Neutrophil (primary cell): ENCODE data around the gene FAM199X.

Source experiments
- H3K27ac ChIP-seq: fragments of 200-600 bp; sonication (generic); 2 replicates; pipeline ENCODE4 v1.5.1; 2016; ENCODE audit warnings: mild to moderate bottlenecking, moderate library complexity
- H3K27me3 ChIP-seq: fragments of 200-600 bp; sonication (generic); 2 replicates; pipeline ENCODE4 v1.6.0; 2016; ENCODE audit warnings: mild to moderate bottlenecking
- H3K36me3 ChIP-seq: fragments of 200-600 bp; sonication (generic); 2 replicates; pipeline ENCODE4 v1.5.1; 2017
- H3K4me1 ChIP-seq, 2 experiments: fragments of 200-600 bp in 1 of 2; sonication (generic) in 1 of 2; 1 replicate in 1 of 2; 2 replicates in 1 of 2; pipeline versions ENCODE4 v1.5.1 to v1.6.1; 2013 to 2016; ENCODE audit warnings: low read depth in 1 of 2, low read length in 1 of 2, mild to moderate bottlenecking in 1 of 2, moderate library complexity in 1 of 2; ENCODE audit not compliant: control insufficient read depth in 1 of 2, insufficient read depth in 1 of 2
- H3K4me3 ChIP-seq, 2 experiments: fragments of 200-600 bp in 1 of 2; sonication (generic) in 1 of 2; 1 replicate in 1 of 2; 2 replicates in 1 of 2; pipeline ENCODE4 v1.5.1; 2013 to 2016; ENCODE audit warnings: low read depth in 1 of 2, low read length in 1 of 2, mild to moderate bottlenecking in 1 of 2, moderate library complexity in 1 of 2
- H3K9me3 ChIP-seq: fragments of 200-600 bp; sonication (generic); 2 replicates; pipeline ENCODE4 v1.5.1; 2016
- TF ChIP-seq, protein P1 (sequence below): fragments of 200-600 bp; sonication (generic); IDR thresholded peaks from 2 replicates; pipeline ENCODE4 v1.5.1; 2016; ENCODE audit warnings: antibody characterized with exemption

The FAM199X gene

DNA sequence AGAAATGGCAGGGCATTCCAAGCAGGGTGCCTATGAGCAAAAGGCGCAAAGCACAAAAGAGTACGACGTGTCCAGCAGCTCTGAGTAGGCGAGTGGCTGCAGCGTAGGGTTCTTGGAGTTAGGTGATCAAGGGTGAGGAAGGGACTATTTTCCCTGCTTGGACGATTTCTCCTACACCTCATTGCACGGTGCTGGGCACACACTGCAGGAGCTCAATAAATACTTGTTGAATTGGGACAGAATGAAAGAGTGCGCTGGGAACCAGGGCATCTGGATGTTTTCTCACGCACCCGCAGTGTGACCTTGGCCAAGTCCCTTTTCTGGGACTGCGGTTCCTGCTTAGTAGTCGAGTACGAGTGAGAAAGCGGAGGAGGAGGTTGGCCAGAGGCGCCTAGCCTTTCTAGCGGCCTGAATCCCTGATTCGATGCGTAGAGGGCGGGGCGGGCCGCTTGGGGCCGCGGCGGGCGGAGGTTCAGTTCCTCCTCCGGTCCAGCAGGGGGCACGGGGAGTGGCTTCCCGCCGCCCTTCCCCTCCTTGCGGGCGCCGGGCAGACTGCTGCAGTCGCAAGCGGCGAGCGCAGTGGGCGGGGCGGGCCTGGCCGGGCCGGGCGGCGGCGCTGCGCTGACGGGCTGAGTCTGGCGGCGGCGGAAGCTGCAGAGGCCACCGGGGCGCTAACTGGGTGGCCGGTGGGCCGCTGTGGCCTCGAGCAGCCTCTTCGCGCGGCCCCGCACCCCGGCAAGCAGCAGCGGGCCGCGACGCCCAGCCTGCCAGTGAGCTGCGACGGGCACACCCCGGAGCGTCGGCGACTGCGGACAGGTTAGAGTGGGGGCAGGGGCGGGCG lies at the start of gene FAM199X:
FAM199X (plus strand) TSS at position 560 of the 841 bp plus-strand sequence. CDS start 333 bp downstream, outside the sequence.
- H3K36me3 ChIP-seq: no peaks in the 10 kb centered on the region
- H3K4me1 ChIP-seq: peaks cover 20 to 21% of the 10 kb centered on the region in 2 experiments
- peak within 1 kb of the TSS; percentile 90 for H3K27ac ChIP-seq
- H3K27me3 ChIP-seq: no peaks in the 10 kb centered on the region
- TF ChIP-seq, protein P1, sequence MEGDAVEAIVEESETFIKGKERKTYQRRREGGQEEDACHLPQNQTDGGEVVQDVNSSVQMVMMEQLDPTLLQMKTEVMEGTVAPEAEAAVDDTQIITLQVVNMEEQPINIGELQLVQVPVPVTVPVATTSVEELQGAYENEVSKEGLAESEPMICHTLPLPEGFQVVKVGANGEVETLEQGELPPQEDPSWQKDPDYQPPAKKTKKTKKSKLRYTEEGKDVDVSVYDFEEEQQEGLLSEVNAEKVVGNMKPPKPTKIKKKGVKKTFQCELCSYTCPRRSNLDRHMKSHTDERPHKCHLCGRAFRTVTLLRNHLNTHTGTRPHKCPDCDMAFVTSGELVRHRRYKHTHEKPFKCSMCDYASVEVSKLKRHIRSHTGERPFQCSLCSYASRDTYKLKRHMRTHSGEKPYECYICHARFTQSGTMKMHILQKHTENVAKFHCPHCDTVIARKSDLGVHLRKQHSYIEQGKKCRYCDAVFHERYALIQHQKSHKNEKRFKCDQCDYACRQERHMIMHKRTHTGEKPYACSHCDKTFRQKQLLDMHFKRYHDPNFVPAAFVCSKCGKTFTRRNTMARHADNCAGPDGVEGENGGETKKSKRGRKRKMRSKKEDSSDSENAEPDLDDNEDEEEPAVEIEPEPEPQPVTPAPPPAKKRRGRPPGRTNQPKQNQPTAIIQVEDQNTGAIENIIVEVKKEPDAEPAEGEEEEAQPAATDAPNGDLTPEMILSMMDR: peak; percentile 98
- H3K9me3 ChIP-seq: no peaks in the 10 kb centered on the region
- peak within 1 kb of the TSS; percentile 67 to 77 for H3K4me3 ChIP-seq

DNA sequence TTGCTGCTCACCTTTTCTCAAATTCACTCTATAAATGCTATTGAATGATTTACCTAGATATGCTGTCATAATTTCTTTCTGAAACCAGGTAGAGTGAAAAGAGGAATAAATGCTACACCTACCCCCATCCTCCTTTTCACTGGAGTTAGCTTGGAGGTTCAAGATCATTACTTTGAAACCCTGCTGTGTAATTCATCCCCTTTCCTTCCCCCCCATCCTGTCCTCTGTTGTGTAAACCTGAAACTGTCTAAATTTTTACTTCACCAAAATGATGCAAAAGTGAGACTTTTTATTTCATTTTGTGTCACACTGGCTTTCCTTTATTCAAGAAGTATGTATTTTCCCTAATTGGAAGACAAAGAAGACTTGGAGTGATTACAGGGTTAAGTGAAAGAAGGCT lies 48.5 kb upstream of the FAM199X start:
- H3K27me3 ChIP-seq: peaks cover 19% of the 10 kb centered on the region
- TF ChIP-seq, protein P1: no peak
- no peaks in the 10 kb centered on the region for H3K36me3 ChIP-seq
- no peak overlapping the region for H3K27ac ChIP-seq
- H3K4me1 ChIP-seq: peaks cover 17 to 23% of the 10 kb centered on the region in 2 experiments
- H3K4me3 ChIP-seq: no peak overlapping the region
- no peaks in the 10 kb centered on the region for H3K9me3 ChIP-seq

DNA sequence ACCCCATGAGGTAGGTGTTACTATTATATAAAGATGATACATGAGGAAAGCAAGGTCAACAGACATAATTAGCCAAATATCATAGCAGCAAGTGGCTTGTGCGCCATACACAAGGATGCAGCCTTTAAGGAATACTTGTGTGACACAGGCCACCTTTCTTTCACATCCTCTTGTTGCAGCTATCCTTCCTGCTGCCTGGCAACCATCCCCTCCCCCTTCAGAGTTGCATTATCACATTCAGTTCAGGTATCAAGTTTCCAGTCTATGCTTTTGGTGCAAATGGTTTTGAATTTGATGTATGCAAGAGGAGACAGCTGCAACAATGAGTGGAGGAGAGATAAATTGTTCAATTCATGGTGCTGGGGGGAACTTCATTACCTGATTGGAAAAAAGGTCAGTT lies 47.5 kb upstream of the FAM199X start:
- Histone ChIP-seq H3K27me3 (peaks cover 9% of the 10 kb centered on the region), H3K4me1 (peaks cover 13 to 21% of the 10 kb centered on the region in 2 experiments), H3K36me3 (no peaks in the 10 kb centered on the region), H3K27ac (no peak overlapping the region), H3K4me3 (no peak overlapping the region), H3K9me3 (no peaks in the 10 kb centered on the region)
- TF ChIP-seq, protein P1: no peak

DNA sequence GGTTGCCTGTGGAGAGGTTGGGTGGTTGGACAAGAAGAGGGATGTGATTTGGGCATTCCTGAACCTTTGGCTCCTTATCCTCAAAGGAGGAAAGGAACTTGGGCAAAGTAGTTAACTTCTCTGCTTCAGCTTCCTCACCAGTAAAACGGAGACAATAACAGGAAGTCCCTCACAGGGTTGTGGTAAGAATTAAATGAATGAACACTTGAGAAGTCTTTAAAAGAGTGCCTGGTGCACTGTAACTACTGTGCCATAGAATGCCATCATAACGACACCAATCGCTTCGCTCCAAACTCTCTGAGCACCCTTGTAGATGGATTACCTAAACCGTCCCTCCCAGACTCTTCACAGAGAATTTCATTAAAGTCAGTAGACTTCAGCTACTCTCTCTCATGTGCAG lies 43.4 kb upstream of the FAM199X start:
- no peaks in the 10 kb centered on the region for H3K9me3 ChIP-seq
- no peaks in the 10 kb centered on the region for H3K27me3 ChIP-seq
- peaks cover 11 to 21% of the 10 kb centered on the region in 2 experiments for H3K4me1 ChIP-seq
- TF ChIP-seq, protein P1: no peak
- H3K4me3 ChIP-seq: no peak overlapping the region
- peak overlapping the region; percentile 10 for H3K27ac ChIP-seq
- no peaks in the 10 kb centered on the region for H3K36me3 ChIP-seq

DNA sequence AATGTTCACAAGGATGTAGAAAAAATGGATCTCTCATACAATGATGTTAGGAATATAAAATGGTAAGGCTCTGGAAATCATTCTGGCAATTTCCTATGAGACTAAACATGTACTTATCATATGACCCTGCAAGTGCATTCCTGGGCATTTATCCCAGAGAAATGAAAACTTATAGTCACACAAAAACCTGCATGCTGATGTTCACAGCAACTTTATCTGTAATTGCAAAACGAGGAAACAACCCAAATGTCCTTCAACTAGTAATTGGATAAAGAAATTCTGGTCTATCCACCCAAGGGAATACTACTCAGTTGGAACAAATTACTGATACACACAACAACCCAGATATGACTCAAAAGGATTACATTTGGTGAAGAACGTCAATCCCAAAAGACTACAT lies 39.4 kb upstream of the FAM199X start:
- Histone ChIP-seq H3K4me1 (peaks cover 4 to 9% of the 10 kb centered on the region in 2 experiments), H3K36me3 (peaks cover 14% of the 10 kb centered on the region), H3K9me3 (no peaks in the 10 kb centered on the region), H3K4me3 (no peak overlapping the region), H3K27me3 (no peaks in the 10 kb centered on the region), H3K27ac (no peak overlapping the region)
- TF ChIP-seq, protein P1: no peak
